Measurements from ENCODE around the gene GRIA4.

Gene GRIA4

DNA sequence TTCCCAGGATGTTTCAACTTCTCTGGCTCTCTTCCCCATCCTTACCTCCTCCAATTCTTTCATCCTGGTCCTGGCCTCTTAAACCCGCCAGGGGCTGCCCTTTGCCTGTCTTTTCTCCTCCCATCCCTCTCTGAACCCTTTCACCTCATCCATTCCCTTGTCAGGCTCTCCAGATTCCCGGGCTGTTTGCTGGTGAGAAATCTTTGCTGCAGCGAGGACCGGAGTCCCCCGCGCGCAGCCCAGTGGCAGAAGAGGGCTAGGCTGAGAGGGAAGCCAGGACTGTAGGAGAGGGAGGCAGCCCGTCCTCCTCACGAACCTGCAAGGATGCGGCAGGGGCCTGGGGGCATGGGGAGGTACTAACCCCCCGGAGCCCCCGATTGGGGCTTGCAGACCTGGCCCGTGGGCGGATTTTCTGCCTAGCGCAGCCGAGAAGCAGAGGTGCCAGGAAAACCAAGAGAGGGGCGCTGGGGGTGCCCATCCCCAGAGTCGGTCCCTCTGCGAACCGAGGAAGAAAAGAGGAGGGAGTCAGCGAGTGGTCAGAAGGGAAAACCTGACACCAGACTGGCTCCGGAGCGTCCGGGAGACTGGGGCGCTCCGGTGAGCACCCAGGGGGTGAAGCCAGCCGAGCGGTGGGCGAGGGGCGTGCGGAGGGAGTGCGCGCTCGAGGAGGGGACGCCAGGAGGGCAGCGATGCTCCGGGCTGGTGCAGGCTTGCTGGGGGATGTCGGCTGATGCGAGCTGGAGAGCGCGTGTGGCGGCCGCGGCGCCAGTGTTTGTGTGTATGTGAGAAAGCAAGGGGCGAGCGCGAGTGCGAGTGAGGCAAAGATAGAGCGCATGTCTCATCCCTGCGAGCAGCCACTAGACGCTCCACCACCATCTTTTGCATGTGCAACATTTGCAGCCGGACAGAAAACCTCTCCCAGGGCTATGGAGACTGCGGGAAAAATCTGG lies at the start of gene GRIA4:
GRIA4 (plus strand) TSS at position 242 of the 950 bp plus-strand sequence. CDS start 925 bp downstream, outside the sequence.
- no peak for DNase-seq (ENCODE audit: low spot score)

DNA sequence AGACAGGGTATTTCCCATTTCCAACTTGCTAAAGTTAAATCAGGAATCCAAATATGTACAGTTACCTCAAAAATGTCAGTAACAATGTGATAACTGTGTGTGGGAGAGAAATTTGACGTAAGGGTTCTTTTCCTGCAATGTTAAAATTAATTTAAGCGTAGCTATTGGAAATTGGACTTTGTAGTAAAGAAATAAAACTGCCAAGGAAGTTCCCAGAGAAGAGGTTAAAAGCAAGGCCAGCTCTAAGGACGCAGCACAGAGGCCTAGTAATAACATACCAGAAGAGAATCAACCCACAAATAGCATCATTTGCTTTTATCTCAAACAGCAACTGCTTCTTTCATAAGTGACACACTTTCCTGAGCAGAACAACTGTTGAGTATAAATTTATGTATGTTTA lies 36.8 kb upstream of the GRIA4 start:
- DNase-seq (ENCODE audit: low spot score): no peak

DNA sequence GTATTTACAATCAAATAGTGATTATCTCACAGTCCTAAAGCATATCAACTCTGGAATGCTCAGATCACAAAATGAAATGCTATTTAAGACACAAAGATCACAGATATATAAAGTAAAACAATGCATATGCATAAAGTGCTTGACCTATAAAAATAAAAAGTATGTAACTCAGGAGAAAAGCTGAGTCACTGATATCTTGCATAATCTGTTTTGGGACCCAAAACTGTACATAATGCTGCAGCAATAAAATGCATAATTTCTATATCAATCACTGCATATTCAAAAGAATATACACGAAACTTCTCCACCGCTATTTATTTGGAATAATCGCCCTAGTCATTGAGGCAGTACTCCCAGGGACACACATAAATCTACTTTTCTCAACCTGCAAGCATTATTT lies 34.9 kb upstream of the GRIA4 start:
- DNase-seq (ENCODE audit: low spot score): no peak

DNA sequence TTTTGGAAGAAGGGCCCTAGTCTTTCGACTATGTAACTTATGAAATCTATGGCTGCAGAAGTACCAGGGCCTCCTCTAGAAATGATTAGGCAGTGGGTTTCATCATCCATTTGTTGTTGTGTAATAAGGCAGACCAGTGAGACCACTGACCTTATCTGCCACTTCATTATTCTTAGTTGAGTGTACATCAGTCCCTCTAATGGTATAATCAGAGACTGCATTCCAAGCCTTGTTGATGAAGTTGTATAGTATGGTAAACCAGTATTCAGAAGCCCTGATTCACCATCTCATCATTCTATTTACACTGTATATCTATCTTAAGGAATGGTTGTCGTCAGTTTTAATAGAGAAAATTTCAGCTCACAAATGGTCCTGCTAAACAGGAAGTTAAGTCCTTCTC lies 32.2 kb upstream of the GRIA4 start:
- no peak for DNase-seq (ENCODE audit: low spot score)

DNA sequence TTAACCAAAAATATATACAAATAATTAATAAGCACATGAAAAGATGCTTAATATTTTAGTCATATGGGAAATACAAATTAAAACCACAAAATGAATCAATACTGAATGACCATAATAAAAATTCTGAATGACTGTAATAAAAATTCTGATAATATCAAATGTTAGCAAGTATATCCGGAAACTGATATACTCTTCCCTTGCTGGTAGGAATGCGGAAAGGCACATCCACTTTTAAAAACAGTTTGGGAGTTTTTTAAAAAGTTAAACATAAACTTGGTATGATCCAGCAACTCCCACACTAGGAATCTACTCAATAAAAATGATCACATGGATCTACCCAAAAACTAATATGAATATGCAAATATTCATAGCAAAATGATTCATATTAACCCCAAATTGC lies 30.8 kb upstream of the GRIA4 start:
- DNase-seq (ENCODE audit: low spot score): no peak

DNA sequence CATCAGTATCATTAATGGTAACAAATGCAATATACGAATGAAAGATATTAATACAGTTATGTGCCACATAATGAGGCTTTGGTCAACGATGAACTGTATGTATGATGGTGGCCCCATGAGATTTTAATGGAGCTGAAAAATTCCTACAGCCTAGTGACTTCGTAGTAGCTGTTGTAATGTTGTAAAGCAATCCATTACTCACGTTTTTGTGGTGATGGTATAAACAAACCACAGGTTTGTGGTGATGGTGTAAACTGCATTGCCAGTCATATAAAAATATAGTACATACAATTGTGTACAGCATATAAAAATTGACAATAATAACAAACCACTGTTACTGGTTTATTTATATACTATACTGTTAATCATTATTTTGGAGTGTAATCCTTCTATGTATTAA lies 27.4 kb upstream of the GRIA4 start:
- DNase-seq (ENCODE audit: low spot score): no peak

DNA sequence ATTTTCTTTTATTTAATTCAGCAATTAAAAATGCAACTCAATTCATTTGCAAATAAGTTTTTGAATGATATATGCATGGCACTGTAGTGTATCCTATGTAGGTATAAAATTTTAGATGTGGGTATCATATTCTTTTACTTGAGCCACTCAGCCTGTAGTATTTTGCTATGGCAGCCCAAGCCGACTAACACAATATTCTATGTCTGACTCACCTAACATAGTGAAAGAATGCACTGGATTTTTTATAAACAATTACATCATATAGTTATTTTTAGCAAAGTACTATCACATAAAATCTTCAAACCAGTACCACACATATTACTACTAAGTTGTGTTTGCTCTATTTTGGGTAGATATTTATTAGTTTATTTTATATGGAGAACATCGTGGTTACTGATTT lies 21.9 kb upstream of the GRIA4 start:
- no peak for DNase-seq (ENCODE audit: low spot score)

DNA sequence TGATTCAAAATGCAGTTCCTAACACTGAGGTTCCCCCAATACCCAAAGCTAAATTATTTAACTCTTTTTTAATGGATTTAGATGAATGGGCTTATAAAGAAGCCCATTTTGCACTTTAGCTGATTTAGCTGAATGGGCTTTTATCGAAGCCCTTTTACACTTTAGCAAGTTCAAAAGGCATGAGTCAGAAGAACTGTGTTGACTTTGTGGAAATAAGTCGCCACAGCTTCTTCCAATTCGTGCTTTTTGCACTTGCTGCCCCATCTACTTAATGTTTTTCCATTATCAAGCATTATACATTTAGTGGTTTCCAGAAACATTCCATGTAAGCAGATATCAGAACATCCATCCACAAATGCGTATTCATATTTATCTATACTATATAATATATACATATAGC lies 20.5 kb upstream of the GRIA4 start:
- no peak for DNase-seq (ENCODE audit: low spot score)

DNA sequence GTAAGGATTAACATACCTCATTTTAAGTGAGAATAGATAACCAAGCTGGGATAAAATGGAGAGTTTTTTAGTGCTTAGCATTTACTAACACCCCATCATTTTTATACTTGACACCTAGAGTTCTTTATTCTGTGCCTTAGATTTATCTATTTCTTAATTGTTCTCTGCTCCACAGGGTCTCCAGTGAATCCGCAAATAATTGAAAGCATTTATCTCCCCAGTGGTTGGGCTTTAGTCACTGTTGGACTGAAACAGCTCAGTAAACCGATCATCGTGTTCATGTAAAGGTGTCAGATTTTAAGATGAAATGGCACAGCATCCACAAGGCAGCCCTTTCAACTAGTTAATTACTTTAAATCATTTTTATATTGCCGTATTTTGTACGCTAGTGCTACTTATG lies 17.8 kb upstream of the GRIA4 start:
- DNase-seq (ENCODE audit: low spot score): no peak

DNA sequence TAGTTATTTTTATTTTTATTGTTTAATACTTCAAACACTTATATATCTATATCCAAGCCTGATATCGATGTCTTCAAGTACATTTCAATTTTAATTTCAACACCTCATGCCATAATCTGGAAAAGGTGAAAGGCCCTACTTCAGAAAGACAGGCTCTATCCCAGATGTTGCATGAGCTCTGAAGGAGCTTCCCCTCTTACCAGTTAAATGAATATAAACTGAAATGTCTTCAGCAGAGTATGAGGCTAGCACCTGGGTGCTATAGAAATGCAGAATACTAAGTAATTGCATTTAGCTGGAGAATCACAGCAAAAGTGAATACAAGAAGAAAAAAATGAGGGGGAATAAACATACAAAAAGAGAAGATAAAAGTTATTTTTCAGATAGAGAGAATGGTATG lies 11.5 kb upstream of the GRIA4 start:
- no peak for DNase-seq (ENCODE audit: low spot score)

DNA sequence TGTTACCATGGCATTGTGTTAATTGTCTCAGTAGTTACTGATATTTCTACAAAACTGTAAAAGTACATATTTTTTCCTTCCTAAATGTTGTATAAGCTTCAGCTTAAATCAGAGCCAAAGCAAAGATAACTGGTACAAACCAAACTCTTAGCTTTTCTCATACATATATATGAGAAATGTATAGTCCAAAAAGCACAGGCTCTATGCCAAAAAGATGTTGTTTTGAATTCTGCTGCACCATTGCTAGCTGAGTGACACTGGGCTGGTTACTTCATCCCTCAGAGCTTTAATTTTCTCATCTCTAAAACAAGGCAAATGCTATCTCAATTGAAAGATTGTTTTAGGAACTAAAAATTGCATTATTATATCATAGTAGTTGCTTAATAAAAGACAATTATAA lies 6.7 kb upstream of the GRIA4 start:
- no peak for DNase-seq (ENCODE audit: low spot score)

DNA sequence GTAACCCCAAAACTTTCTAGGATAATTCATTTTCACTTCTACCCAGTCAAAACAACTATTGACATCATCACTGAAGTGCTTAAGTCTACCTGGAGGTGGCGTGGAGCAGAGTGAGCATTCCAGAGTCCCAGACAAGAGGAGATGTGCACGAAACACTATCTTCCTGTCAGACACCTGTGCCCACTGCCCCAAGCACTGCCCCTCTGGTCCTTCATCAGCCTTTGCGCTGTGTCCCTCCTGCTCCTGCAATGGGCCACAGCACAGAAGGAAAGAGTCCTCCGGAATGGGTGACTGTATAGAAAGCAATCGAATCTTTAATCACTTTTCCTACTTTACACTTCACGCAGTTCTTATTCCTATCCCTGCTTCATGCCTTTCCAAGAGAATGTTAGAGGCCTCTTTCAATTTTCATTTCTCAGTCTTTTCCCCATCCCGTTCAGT lies 512 bp upstream of the GRIA4 start:
- no peak for DNase-seq (ENCODE audit: low spot score)

DNA sequence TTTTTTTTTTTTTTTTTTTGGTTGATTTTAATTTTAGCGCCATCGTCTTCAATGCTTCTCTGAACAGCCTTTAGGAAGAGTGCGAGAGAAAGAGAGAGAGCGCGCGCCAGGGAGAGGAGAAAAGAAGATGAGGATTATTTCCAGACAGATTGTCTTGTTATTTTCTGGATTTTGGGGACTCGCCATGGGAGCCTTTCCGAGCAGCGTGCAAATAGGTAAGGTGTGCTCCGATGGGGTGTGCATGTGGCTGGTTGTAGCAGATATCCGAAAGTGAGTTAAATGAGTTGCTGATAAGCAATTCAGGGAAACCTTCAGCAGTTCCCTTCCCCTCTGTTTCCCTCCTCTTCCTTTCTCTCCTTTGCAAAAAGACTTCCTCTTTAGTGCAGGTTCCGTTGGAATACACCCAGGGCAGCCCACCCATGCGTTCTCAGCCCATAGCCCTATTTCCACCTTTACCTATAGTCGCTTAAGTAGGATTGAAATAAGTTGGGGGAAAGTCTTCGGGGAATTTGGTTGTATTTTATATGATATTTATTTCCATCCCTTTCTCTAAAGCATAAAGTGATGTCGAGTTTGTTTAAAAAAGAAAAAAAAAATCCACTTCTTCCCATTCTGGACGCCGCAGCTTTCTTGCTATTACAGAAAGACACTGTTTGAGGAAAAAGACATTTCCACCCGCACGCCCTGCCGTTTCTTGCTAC lies 1.1 kb downstream of the GRIA4 start:
- DNase-seq (ENCODE audit: low spot score): no peak

DNA sequence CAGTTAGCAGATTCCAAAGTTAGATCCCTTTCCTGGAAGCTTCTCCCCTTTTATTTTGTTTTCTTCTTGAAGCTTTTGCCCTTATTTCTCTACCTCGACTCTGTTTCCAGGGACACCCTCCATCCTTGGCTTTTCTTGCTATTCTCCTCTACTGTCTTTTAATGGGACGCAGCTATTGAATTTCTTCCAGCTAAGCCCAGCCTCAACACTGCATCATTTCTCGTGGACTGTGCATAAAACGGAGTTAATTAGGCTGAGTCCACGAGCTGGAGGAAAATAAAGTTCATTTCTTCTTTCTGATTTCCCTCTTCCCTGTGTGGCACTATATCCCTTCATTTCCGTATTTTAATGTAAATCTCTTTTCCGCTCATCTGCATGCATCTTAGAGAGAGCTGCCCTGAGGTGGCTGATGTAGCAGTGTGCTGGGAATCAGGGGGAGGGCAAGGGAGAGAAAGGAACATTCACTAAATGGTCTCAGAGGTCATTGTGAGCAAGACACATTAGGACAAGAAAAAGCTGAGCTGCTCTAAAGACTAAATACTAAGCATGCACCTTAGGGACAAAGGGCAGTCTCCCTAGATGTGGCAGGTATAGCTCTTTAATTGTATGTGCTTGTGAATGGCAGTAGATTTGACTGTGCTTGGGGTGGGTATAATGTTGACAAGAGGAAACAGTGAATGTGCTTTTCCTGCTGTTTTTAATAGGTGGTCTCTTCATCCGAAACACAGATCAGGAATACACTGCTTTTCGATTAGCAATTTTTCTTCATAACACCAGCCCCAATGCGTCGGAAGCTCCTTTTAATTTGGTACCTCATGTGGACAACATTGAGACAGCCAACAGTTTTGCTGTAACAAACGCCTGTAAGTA lies 1.9 kb downstream of the GRIA4 start:
- DNase-seq (ENCODE audit: low spot score): no peak

DNA sequence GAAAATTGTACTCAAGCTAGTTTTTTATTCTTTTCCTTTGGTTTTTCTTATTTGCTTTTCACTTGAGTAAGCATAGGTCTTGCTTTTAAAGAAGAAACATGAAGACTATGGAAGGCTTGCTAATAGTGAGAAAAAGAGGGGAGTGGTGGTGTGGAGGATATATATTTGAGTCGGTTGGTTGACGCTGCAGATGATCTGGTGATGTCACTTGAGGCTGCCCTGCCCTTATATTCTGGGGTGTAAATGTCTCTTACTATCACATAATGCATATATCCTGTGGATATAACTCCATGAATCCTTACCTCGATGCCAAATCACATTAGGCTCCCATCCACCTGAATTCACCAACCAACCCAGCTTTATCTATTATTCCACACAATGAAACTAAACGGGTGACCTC lies 2.9 kb downstream of the GRIA4 start:
- DNase-seq (ENCODE audit: low spot score): no peak

DNA sequence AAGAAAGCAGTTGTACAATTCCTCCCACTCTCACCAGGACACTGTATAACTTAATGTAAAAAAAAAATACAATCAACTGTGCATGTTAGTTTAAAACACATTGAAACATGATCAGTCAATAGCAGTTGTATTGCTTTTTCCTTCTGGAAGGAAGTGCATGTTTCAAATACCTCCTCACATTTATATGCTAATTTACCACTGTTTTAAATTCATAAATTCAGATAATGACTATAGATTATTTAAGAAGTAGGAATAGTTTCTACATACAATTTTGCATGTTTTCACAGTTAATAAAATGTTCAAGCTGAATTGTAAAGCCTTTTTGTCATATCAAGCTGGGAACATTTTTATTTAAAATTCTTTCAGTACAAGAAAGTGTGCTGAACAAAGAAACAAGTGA lies 3.3 kb downstream of the GRIA4 start:
- DNase-seq (ENCODE audit: low spot score): no peak

DNA sequence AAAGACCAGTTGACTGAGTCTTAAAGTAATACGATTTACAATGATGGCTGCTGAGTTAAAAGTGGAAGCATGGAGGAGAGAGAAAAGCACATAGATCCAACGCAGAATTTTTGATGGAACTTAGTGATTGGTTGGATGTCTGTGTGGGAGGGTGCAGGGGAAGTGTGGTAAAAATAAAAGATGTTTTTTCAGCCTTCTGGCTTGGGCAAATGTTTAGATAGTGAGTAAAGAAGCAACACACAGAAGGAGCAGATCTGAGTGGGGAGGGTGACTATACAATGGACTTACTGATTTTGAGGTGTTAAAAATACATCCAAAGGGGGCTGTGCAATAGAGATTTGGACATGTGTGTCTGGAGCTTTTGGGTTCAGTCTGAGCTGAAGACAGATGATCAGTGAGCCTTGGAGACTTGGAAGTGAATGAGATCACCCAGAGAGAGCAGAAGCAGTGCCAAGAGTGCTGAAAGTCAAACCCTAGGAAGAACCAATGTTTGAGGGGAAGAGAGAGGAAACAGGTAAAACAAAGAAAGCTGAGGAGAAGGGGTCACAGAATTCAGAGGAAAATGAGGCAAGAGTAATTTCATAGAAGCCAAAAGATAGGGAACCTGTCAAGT lies 8.6 kb downstream of the GRIA4 start:
- DNase-seq (ENCODE audit: low spot score): no peak

DNA sequence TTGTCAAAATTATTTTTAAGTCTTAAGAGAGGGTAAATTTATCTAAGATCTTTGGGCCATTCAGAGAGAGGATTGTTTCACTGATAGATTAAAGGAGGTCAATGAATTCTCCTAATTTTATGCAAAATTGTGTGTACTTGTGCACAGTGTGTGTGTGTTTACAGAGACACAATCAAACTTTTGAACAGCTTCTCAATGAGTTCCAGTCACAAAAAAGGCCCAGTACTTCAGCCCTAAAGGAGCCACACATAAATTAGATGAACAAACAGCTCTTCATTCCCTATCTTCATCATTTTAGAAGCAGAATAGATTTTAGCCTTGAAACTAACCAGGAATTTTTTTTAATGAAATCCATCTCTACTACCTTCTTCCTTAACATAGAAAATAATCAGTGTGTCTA lies 9.7 kb downstream of the GRIA4 start:
- DNase-seq (ENCODE audit: low spot score): no peak

DNA sequence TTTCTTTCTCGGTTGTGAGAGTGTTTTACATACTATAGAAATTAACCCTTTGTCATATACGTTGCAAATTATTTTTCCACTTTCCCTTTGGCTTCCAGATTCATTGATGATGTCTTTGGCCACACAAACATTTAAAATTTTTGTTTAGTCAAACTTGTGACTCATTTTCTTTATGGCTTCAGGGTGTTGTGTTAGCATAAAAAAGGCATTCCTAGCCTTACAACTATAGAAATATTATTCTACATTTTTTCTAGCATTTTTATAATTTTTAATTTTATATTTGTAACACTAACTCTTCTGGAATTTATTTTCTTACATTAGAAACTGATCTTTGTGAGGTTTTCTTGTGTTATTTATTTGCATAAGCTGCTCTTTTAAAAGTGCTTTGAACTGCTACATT lies 12.1 kb downstream of the GRIA4 start:
- DNase-seq (ENCODE audit: low spot score): no peak

DNA sequence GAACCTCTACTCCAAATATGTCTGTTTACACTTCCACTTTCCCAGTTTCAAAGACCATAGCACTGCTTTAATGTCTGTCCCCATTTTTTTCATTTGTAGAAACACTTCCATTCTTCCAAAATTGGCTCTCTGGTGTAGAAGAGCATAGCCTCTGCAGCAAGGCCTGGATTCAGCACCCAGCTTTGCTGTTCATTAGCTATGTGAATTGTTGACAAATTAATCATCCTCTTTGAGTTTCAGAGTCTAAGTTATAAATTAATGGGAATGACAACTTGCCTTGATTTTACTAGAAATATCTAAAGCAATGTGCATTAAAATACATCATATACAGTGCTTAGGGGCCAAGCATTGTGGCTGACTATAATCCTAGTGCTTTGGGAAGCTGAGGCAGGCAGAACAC lies 22.4 kb downstream of the GRIA4 start:
- no peak for DNase-seq (ENCODE audit: low spot score)

DNA sequence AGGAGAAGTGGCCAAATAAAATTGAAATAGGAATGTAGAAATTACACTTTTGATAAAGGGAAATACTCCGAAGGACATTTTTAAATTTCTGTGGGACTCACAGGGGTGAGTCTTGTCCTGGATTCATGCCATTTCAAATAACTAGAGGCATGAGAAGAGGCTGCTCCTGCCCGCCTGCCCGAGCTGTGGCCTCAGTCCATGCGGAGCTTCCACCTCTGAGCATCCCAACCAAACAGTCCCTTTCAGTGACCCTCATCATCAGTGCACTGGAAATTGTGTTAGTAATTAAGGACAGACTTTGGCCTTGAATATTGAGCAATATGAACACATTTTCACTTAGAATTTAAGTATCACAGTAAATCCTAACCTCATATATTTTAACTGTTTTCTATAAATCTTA lies 25.6 kb downstream of the GRIA4 start:
- DNase-seq (ENCODE audit: low spot score): no peak

DNA sequence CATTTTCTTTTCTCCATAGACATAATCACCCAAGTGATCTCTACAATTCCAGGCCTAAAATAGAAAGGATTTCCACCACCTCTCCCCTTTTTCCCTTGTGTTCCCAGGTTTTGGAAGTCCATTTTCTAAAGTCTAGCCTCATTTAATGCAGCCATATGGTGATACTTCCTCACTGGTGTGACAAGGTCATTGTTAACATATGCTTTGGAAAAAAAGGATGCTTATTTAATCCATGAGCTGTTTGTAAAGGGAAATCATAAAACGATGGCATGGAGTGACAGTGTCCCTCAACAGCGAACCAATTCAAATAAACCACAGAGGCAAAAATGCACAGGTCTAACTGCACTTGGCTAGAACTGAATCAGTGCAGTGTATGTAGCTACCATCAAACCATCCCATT lies 26.6 kb downstream of the GRIA4 start:
- no peak for DNase-seq (ENCODE audit: low spot score)
